Measurements from ENCODE around the gene AMFR.

Gene AMFR

GRCh38 chr16:56364865-56365264, 60.5 kb downstream of the AMFR start:
- TF ChIP-seq GATA3 (IDR thresholded peaks at IDR 0.05; ENCODE audit: low read depth, low read length), result no peak

- TF ChIP-seq GATA2 (IDR thresholded peaks at IDR 0.05; ENCODE audit: low read depth, low read length) (no peak), GATA3 (IDR thresholded peaks at IDR 0.05; ENCODE audit: low read depth, low read length) (no peak)
Observed at GRCh38 chr16:56363781-56364565, 61.4 kb downstream of the AMFR start.

- TF ChIP-seq GATA3 (IDR thresholded peaks at IDR 0.05; ENCODE audit: low read depth, low read length) (no peak), GATA2 (IDR thresholded peaks at IDR 0.05; ENCODE audit: low read depth, low read length) (no peak)
Observed at GRCh38 chr16:56363181-56363716, 62.1 kb downstream of the AMFR start.

- TF ChIP-seq GATA2 (IDR thresholded peaks at IDR 0.05; ENCODE audit: low read depth, low read length) (no peak), GATA3 (IDR thresholded peaks at IDR 0.05; ENCODE audit: low read depth, low read length) (no peak)
Observed at GRCh38 chr16:56362706-56363105, 62.6 kb downstream of the AMFR start.

GRCh38 chr16:56362057-56362655, 63.2 kb downstream of the AMFR start:
- TF ChIP-seq GATA2 (IDR thresholded peaks at IDR 0.05; ENCODE audit: low read depth, low read length), result no peak

GRCh38 chr16:56360117-56361008, 65.0 kb downstream of the AMFR start:
- TF ChIP-seq GATA2 (IDR thresholded peaks at IDR 0.05; ENCODE audit: low read depth, low read length) (no peak), GATA3 (IDR thresholded peaks at IDR 0.05; ENCODE audit: low read depth, low read length) (no peak)

GRCh38 chr16:56357765-56358322, 67.5 kb downstream of the AMFR start:
- TF ChIP-seq GATA3 (IDR thresholded peaks at IDR 0.05; ENCODE audit: low read depth, low read length) (no peak), GATA2 (IDR thresholded peaks at IDR 0.05; ENCODE audit: low read depth, low read length) (no peak)

- no peak for TF ChIP-seq GATA3 (IDR thresholded peaks at IDR 0.05; ENCODE audit: low read depth, low read length)
- TF ChIP-seq GATA2 (IDR thresholded peaks at IDR 0.05; ENCODE audit: low read depth, low read length), result no peak
Observed at GRCh38 chr16:56357241-56357764, 68.0 kb downstream of the AMFR start.

- TF ChIP-seq GATA2 (IDR thresholded peaks at IDR 0.05; ENCODE audit: low read depth, low read length), result no peak
- no peak for TF ChIP-seq GATA3 (IDR thresholded peaks at IDR 0.05; ENCODE audit: low read depth, low read length)
Observed at GRCh38 chr16:56356276-56357240, 68.8 kb downstream of the AMFR start.

GRCh38 chr16:56355786-56356275, 69.5 kb downstream of the AMFR start:
- TF ChIP-seq GATA3 (IDR thresholded peaks at IDR 0.05; ENCODE audit: low read depth, low read length) (no peak), GATA2 (IDR thresholded peaks at IDR 0.05; ENCODE audit: low read depth, low read length) (no peak)

GRCh38 chr16:56355221-56355620, 70.1 kb downstream of the AMFR start:
- no peak for TF ChIP-seq GATA2 (IDR thresholded peaks at IDR 0.05; ENCODE audit: low read depth, low read length)
- no peak for TF ChIP-seq GATA3 (IDR thresholded peaks at IDR 0.05; ENCODE audit: low read depth, low read length)

- TF ChIP-seq GATA2 (IDR thresholded peaks at IDR 0.05; ENCODE audit: low read depth, low read length) (no peak), GATA3 (IDR thresholded peaks at IDR 0.05; ENCODE audit: low read depth, low read length) (no peak)
Observed at GRCh38 chr16:56354746-56355145, 70.6 kb downstream of the AMFR start.
